Measurements from ENCODE around the gene UNCX. TPM values are rescaled to one million over a fixed set of nuclear protein-coding genes. Genes with fewer than 3 reads are reported as not detected.

UNCX gene
- total and polyA plus RNA-seq, 5 donors from 2014 or later, result not detected

- no peaks in the 10 kb centered on the region for H3K36me3 ChIP-seq (ENCODE audit: control insufficient read depth, insufficient read depth, low read length)
- H3K27me3 Mint-ChIP-seq, result peaks cover 68% of the 10 kb centered on the region
- peaks cover 12% of the 10 kb centered on the region for H3K27me3 ChIP-seq (ENCODE audit: control insufficient read depth, insufficient read depth, low read length)
- peaks cover 22% of the 10 kb centered on the region for H3K4me1 ChIP-seq (ENCODE audit: control insufficient read depth, insufficient read depth, low read length, poor library complexity, severe bottlenecking)
- no peak overlapping the region for H3K27ac Mint-ChIP-seq
- no peak for ATAC-seq (ENCODE audit: low read depth in 2 of 2)
- DNase-seq, result no peak
- H3K4me3 Mint-ChIP-seq, result peak overlapping the region in 1 of 4 donors; percentile 39
- no peak overlapping the region for H3K4me3 ChIP-seq (ENCODE audit: low read depth, low read length)
- H3K9me3 Mint-ChIP-seq, result peaks cover 0 to 5% (median 0%) of the 10 kb centered on the region in 7 donors
- no peak overlapping the region for H3K27ac ChIP-seq (ENCODE audit: insufficient read depth, low read length, poor library complexity, severe bottlenecking)
- H3K36me3 Mint-ChIP-seq, result no peaks in the 10 kb centered on the region
- no peaks in the 10 kb centered on the region for H3K9me3 ChIP-seq (ENCODE audit: control insufficient read depth in 2 of 2, low read length in 2 of 2)
- peaks cover 0 to 18% (median 2%) of the 10 kb centered on the region in 4 donors for H3K4me1 Mint-ChIP-seq
Measured at GRCh38 chr7:1248143-1248915, 15.7 kb downstream of the UNCX start.

- no peak overlapping the region for H3K27ac ChIP-seq (ENCODE audit: insufficient read depth, low read length, poor library complexity, severe bottlenecking)
- H3K36me3 ChIP-seq (ENCODE audit: control insufficient read depth, insufficient read depth, low read length), result no peaks in the 10 kb centered on the region
- Mint-ChIP-seq H3K36me3 (no peaks in the 10 kb centered on the region), H3K9me3 (peaks cover 0 to 3% (median 0%) of the 10 kb centered on the region in 7 donors), H3K27me3 (peaks cover 64% of the 10 kb centered on the region), H3K4me3 (no peak overlapping the region), H3K27ac (no peak overlapping the region), H3K4me1 (peaks cover 0 to 18% (median 1%) of the 10 kb centered on the region in 4 donors)
- H3K27me3 ChIP-seq (ENCODE audit: control insufficient read depth, insufficient read depth, low read length), result peaks cover 12% of the 10 kb centered on the region
- DNase-seq, result no peak
- no peaks in the 10 kb centered on the region for H3K9me3 ChIP-seq (ENCODE audit: control insufficient read depth in 2 of 2, low read length in 2 of 2)
- H3K4me3 ChIP-seq (ENCODE audit: low read depth, low read length), result no peak overlapping the region
- peaks cover 22% of the 10 kb centered on the region for H3K4me1 ChIP-seq (ENCODE audit: control insufficient read depth, insufficient read depth, low read length, poor library complexity, severe bottlenecking)
- ATAC-seq (ENCODE audit: low read depth in 2 of 2), result no peak
Measured at GRCh38 chr7:1248916-1249581, 16.4 kb downstream of the UNCX start.

- Mint-ChIP-seq H3K4me3 (no peak overlapping the region), H3K27me3 (peaks cover 57% of the 10 kb centered on the region)
- no peak for ATAC-seq (ENCODE audit: low read depth in 2 of 2)
Measured at GRCh38 chr7:1249731-1250130, 17.1 kb downstream of the UNCX start.

GRCh38 chr7:1250901-1251300 lies 18.2 kb downstream of the UNCX start:
- Mint-ChIP-seq H3K9me3 (peaks cover 0 to 2% (median 0%) of the 10 kb centered on the region in 7 donors), H3K4me3 (no peak overlapping the region), H3K4me1 (peaks cover 0 to 10% (median under 1%) of the 10 kb centered on the region in 4 donors), H3K27me3 (peaks cover 50% of the 10 kb centered on the region), H3K36me3 (no peaks in the 10 kb centered on the region), H3K27ac (no peak overlapping the region)
- ATAC-seq (ENCODE audit: low read depth in 2 of 2) (no peak), DNase-seq (no peak)
- Histone ChIP-seq H3K36me3 (ENCODE audit: control insufficient read depth, insufficient read depth, low read length) (no peaks in the 10 kb centered on the region), H3K27me3 (ENCODE audit: control insufficient read depth, insufficient read depth, low read length) (peaks cover under 1% of the 10 kb centered on the region), H3K27ac (ENCODE audit: insufficient read depth, low read length, poor library complexity, severe bottlenecking) (no peak overlapping the region), H3K4me3 (ENCODE audit: low read depth, low read length) (no peak overlapping the region), H3K9me3 (ENCODE audit: control insufficient read depth in 2 of 2, low read length in 2 of 2) (no peaks in the 10 kb centered on the region), H3K4me1 (ENCODE audit: control insufficient read depth, insufficient read depth, low read length, poor library complexity, severe bottlenecking) (peaks cover 22% of the 10 kb centered on the region)

More at GRCh38 chr7:1249731-1250130, 17.1 kb downstream of the UNCX start:
- Histone ChIP-seq H3K27me3 (ENCODE audit: control insufficient read depth, insufficient read depth, low read length) (peaks cover 12% of the 10 kb centered on the region), H3K4me1 (ENCODE audit: control insufficient read depth, insufficient read depth, low read length, poor library complexity, severe bottlenecking) (peaks cover 22% of the 10 kb centered on the region), H3K4me3 (ENCODE audit: low read depth, low read length) (no peak overlapping the region), H3K9me3 (ENCODE audit: control insufficient read depth in 2 of 2, low read length in 2 of 2) (no peaks in the 10 kb centered on the region), H3K36me3 (ENCODE audit: control insufficient read depth, insufficient read depth, low read length) (no peaks in the 10 kb centered on the region), H3K27ac (ENCODE audit: insufficient read depth, low read length, poor library complexity, severe bottlenecking) (no peak overlapping the region)
- no peaks in the 10 kb centered on the region for H3K36me3 Mint-ChIP-seq
- H3K9me3 Mint-ChIP-seq, result peaks cover 0 to 3% (median 0%) of the 10 kb centered on the region in 7 donors
- H3K4me1 Mint-ChIP-seq, result peaks cover 0 to 17% (median 1%) of the 10 kb centered on the region in 4 donors
- H3K27ac Mint-ChIP-seq, result no peak overlapping the region
- no peak for DNase-seq

GRCh38 chr7:1251796-1252539 lies 19.3 kb downstream of the UNCX start:
- Mint-ChIP-seq H3K36me3 (no peaks in the 10 kb centered on the region), H3K27me3 (peaks cover 50% of the 10 kb centered on the region), H3K9me3 (peaks cover 0 to 2% (median 0%) of the 10 kb centered on the region in 7 donors), H3K4me1 (peaks cover 0 to 5% (median 0%) of the 10 kb centered on the region in 4 donors), H3K27ac (no peak overlapping the region), H3K4me3 (no peak overlapping the region)
- Histone ChIP-seq H3K4me3 (ENCODE audit: low read depth, low read length) (no peak overlapping the region), H3K4me1 (ENCODE audit: control insufficient read depth, insufficient read depth, low read length, poor library complexity, severe bottlenecking) (peaks cover 18% of the 10 kb centered on the region), H3K36me3 (ENCODE audit: control insufficient read depth, insufficient read depth, low read length) (no peaks in the 10 kb centered on the region), H3K9me3 (ENCODE audit: control insufficient read depth in 2 of 2, low read length in 2 of 2) (no peaks in the 10 kb centered on the region), H3K27me3 (ENCODE audit: control insufficient read depth, insufficient read depth, low read length) (no peaks in the 10 kb centered on the region), H3K27ac (ENCODE audit: insufficient read depth, low read length, poor library complexity, severe bottlenecking) (no peak overlapping the region)
- DNase-seq (no peak), ATAC-seq (ENCODE audit: low read depth in 2 of 2) (no peak)

- Mint-ChIP-seq H3K9me3 (peaks cover 0 to 2% (median 0%) of the 10 kb centered on the region in 7 donors), H3K36me3 (no peaks in the 10 kb centered on the region), H3K27me3 (peaks cover 54% of the 10 kb centered on the region), H3K27ac (no peak overlapping the region), H3K4me3 (no peak overlapping the region), H3K4me1 (peaks cover 0 to 5% (median 0%) of the 10 kb centered on the region in 4 donors)
- Histone ChIP-seq H3K4me1 (ENCODE audit: control insufficient read depth, insufficient read depth, low read length, poor library complexity, severe bottlenecking) (peaks cover 13% of the 10 kb centered on the region), H3K36me3 (ENCODE audit: control insufficient read depth, insufficient read depth, low read length) (no peaks in the 10 kb centered on the region), H3K4me3 (ENCODE audit: low read depth, low read length) (no peak overlapping the region), H3K27ac (ENCODE audit: insufficient read depth, low read length, poor library complexity, severe bottlenecking) (no peak overlapping the region), H3K27me3 (ENCODE audit: control insufficient read depth, insufficient read depth, low read length) (no peaks in the 10 kb centered on the region), H3K9me3 (ENCODE audit: control insufficient read depth in 2 of 2, low read length in 2 of 2) (no peaks in the 10 kb centered on the region)
- ATAC-seq (ENCODE audit: low read depth in 2 of 2) (no peak), DNase-seq (no peak)
Measured at GRCh38 chr7:1252540-1253090, 19.9 kb downstream of the UNCX start.

- no peaks in the 10 kb centered on the region for H3K36me3 ChIP-seq (ENCODE audit: control insufficient read depth, insufficient read depth, low read length)
- H3K27ac Mint-ChIP-seq, result no peak overlapping the region
- no peak for DNase-seq
- no peaks in the 10 kb centered on the region for H3K9me3 Mint-ChIP-seq
- peaks cover 49% of the 10 kb centered on the region for H3K27me3 Mint-ChIP-seq
- no peak overlapping the region for H3K27ac ChIP-seq (ENCODE audit: insufficient read depth, low read length, poor library complexity, severe bottlenecking)
- ATAC-seq (ENCODE audit: low read depth in 2 of 2), result no peak
- peaks cover 1% of the 10 kb centered on the region for H3K4me1 ChIP-seq (ENCODE audit: control insufficient read depth, insufficient read depth, low read length, poor library complexity, severe bottlenecking)
- no peaks in the 10 kb centered on the region for H3K27me3 ChIP-seq (ENCODE audit: control insufficient read depth, insufficient read depth, low read length)
- H3K36me3 Mint-ChIP-seq, result no peaks in the 10 kb centered on the region
- H3K4me1 Mint-ChIP-seq, result no peaks in the 10 kb centered on the region
- no peak overlapping the region for H3K4me3 Mint-ChIP-seq
- no peak overlapping the region for H3K4me3 ChIP-seq (ENCODE audit: low read depth, low read length)
- no peaks in the 10 kb centered on the region for H3K9me3 ChIP-seq (ENCODE audit: control insufficient read depth in 2 of 2, low read length in 2 of 2)
Measured at GRCh38 chr7:1253681-1254181, 21.1 kb downstream of the UNCX start.

Data from CD4-positive, CD25-positive, alpha-beta regulatory T cell (primary cell).